ENCODE data around the gene SELP.
"Not testable (repeated sequence)": the region's sequence is repeated elsewhere in the genome, so short reads cannot be mapped to it uniquely, and the experiment has no call there.

Gene SELP

DNA sequence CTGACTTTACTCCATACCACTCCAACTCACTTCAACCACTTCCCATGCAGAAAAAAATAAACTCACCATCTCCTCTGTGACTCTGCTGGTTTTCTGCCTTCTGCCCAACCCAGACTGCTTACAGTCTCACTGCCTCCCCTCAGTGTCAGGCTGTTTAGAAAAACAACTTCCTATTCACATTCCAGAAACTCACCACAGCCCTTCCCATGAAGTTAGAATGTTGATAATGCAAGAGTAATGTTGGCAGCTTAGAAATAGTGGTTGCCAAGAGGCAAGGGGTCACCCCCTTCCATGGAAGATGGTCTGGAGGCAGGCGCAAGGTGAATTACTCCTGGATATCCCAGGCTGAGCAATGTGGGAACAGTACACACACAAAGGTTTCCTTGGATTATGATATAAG is at the start of gene SELP:
SELP (minus strand) TSS at position 119 of the 400 bp plus-strand sequence; CDS start at position 69, 50 bp downstream.
- TF ChIP-seq, protein P1, sequence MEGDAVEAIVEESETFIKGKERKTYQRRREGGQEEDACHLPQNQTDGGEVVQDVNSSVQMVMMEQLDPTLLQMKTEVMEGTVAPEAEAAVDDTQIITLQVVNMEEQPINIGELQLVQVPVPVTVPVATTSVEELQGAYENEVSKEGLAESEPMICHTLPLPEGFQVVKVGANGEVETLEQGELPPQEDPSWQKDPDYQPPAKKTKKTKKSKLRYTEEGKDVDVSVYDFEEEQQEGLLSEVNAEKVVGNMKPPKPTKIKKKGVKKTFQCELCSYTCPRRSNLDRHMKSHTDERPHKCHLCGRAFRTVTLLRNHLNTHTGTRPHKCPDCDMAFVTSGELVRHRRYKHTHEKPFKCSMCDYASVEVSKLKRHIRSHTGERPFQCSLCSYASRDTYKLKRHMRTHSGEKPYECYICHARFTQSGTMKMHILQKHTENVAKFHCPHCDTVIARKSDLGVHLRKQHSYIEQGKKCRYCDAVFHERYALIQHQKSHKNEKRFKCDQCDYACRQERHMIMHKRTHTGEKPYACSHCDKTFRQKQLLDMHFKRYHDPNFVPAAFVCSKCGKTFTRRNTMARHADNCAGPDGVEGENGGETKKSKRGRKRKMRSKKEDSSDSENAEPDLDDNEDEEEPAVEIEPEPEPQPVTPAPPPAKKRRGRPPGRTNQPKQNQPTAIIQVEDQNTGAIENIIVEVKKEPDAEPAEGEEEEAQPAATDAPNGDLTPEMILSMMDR (IDR thresholded peaks at IDR 0.05): no peak
- Histone ChIP-seq H2AFZ (no peak within 1 kb of the TSS), H3K27me3 (ENCODE audit: control insufficient read depth, insufficient read depth, low read length) (no peaks in the 10 kb centered on the region), H3K4me2 (ENCODE audit: low read length) (no peak within 1 kb of the TSS), H3K4me1 (no peaks in the 10 kb centered on the region), H3K27ac (no peak within 1 kb of the TSS), H3K79me2 (no peaks in the 10 kb centered on the region), H3K9me3 (ENCODE audit: control insufficient read depth, low read length) (no peaks in the 10 kb centered on the region), H3K9ac (no peak within 1 kb of the TSS), H3K4me3 (ENCODE audit: low read depth, low read length) (no peak within 1 kb of the TSS), H3K36me3 (ENCODE audit: control insufficient read depth, insufficient read depth, low read length) (no peaks in the 10 kb centered on the region)

DNA sequence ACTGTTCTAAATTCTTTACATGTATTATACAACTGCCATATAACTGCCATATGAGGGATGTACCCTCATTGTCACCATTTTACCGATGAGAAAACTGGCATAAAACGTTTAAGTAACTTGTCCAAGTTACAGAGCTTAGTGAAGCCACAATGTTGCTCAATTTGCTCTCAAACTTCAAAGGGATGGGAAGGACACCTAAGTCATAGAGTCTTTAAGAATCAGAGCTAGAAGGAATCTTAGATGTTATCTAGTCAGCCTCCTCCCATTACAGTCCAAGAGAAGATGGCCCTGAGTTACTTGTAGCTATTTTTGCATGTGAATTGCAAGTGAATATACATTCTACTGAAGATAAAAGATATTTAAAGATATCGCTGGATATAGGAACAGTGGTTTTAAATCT is 49.8 kb upstream of the SELP start:
- Histone ChIP-seq H3K4me3 (ENCODE audit: low read depth, low read length) (no peak overlapping the region), H3K27ac (no peak overlapping the region), H3K4me1 (no peaks in the 10 kb centered on the region), H3K27me3 (ENCODE audit: control insufficient read depth, insufficient read depth, low read length) (no peaks in the 10 kb centered on the region), H3K9me3 (ENCODE audit: control insufficient read depth, low read length) (no peaks in the 10 kb centered on the region), H3K4me2 (ENCODE audit: low read length) (no peak overlapping the region), H3K79me2 (no peaks in the 10 kb centered on the region), H3K36me3 (ENCODE audit: control insufficient read depth, insufficient read depth, low read length) (no peaks in the 10 kb centered on the region), H3K9ac (no peak overlapping the region), H2AFZ (no peak overlapping the region)
- TF ChIP-seq, protein P1 (IDR thresholded peaks at IDR 0.05): no peak

DNA sequence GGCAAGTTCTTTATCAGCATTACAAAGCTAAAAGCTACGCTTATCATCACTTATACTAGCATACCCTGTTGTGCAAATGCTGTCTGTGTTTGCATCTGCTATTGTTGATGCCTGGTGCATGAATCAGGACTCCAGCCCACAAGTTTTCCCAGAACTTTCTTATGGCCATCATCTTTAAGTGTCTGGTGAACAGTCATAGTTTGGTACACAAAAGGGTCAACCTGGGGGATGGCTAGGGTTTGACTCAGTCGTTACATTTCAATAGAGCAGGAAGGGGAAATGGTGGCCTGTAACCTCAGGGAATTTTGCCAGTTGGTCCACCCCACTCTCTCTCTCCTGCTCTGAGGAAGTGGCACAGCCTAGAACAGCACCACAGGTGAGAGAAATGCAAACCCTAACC is 46.1 kb upstream of the SELP start:
- H3K4me1 ChIP-seq: no peaks in the 10 kb centered on the region
- TF ChIP-seq, protein P1 (IDR thresholded peaks at IDR 0.05): no peak
- no peak overlapping the region for H3K27ac ChIP-seq

DNA sequence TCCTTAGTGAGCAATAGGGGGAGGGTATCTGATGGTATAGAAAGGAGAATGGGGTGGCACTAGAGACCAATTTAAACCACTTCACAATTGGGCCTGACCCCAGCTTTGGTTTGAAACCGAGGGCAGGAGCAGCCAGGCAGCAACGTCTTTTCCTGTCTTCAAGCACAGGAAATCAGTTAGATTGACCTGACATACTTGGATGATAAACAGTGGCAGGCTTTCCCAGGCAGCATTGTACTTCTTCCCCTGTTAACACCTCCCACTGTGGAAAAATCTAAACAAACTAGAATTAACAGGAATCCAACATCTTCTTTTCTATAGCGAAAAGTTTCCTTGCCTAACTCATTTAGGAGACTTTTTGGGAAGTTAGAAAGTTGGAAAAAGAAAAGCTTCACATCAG is 40.9 kb upstream of the SELP start:
- no peaks in the 10 kb centered on the region for H3K9me3 ChIP-seq (ENCODE audit: control insufficient read depth, low read length)
- TF ChIP-seq, protein P1 (IDR thresholded peaks at IDR 0.05): no peak
- no peak overlapping the region for H2AFZ ChIP-seq
- H3K4me2 ChIP-seq (ENCODE audit: low read length): no peak overlapping the region
- H3K36me3 ChIP-seq (ENCODE audit: control insufficient read depth, insufficient read depth, low read length): no peaks in the 10 kb centered on the region
- H3K9ac ChIP-seq: no peak overlapping the region
- no peaks in the 10 kb centered on the region for H3K27me3 ChIP-seq (ENCODE audit: control insufficient read depth, insufficient read depth, low read length)
- H3K79me2 ChIP-seq: no peaks in the 10 kb centered on the region
- no peaks in the 10 kb centered on the region for H3K4me1 ChIP-seq
- H3K4me3 ChIP-seq (ENCODE audit: low read depth, low read length): no peak overlapping the region
- no peak overlapping the region for H3K27ac ChIP-seq

More for the DNA sequence above, 46.1 kb upstream of the SELP start:
- H3K27me3 ChIP-seq (ENCODE audit: control insufficient read depth, insufficient read depth, low read length): no peaks in the 10 kb centered on the region
- no peaks in the 10 kb centered on the region for H3K9me3 ChIP-seq (ENCODE audit: control insufficient read depth, low read length)
- no peaks in the 10 kb centered on the region for H3K79me2 ChIP-seq
- no peak overlapping the region for H3K4me3 ChIP-seq (ENCODE audit: low read depth, low read length)
- no peaks in the 10 kb centered on the region for H3K36me3 ChIP-seq (ENCODE audit: control insufficient read depth, insufficient read depth, low read length)
- no peak overlapping the region for H3K4me2 ChIP-seq (ENCODE audit: low read length)
- H2AFZ ChIP-seq: no peak overlapping the region
- H3K9ac ChIP-seq: no peak overlapping the region

DNA sequence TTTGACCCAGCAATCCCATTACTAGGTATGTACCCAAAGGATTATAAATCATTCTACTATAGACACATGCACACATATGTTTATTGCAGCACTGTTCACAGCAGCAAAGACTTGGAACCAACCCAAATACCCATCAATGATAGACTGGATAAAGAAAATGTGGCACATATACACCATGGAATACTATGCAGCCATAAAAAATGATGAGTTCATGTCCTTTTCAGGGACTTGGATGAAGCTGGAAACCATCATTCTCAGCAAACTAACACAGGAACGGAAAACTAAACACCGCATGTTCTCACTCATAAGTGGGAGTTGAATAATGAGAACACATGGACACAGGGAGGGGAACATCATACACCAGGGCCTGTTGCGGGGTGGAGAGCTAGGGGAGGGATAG is 40.3 kb upstream of the SELP start:
- H3K4me3 ChIP-seq (ENCODE audit: low read depth, low read length); H3K9ac ChIP-seq; H3K27ac ChIP-seq; H2AFZ ChIP-seq; H3K27me3 ChIP-seq (ENCODE audit: control insufficient read depth, insufficient read depth, low read length); H3K36me3 ChIP-seq (ENCODE audit: control insufficient read depth, insufficient read depth, low read length); H3K79me2 ChIP-seq; H3K4me2 ChIP-seq (ENCODE audit: low read length); H3K9me3 ChIP-seq (ENCODE audit: control insufficient read depth, low read length); H3K4me1 ChIP-seq: not testable (repeated sequence)

DNA sequence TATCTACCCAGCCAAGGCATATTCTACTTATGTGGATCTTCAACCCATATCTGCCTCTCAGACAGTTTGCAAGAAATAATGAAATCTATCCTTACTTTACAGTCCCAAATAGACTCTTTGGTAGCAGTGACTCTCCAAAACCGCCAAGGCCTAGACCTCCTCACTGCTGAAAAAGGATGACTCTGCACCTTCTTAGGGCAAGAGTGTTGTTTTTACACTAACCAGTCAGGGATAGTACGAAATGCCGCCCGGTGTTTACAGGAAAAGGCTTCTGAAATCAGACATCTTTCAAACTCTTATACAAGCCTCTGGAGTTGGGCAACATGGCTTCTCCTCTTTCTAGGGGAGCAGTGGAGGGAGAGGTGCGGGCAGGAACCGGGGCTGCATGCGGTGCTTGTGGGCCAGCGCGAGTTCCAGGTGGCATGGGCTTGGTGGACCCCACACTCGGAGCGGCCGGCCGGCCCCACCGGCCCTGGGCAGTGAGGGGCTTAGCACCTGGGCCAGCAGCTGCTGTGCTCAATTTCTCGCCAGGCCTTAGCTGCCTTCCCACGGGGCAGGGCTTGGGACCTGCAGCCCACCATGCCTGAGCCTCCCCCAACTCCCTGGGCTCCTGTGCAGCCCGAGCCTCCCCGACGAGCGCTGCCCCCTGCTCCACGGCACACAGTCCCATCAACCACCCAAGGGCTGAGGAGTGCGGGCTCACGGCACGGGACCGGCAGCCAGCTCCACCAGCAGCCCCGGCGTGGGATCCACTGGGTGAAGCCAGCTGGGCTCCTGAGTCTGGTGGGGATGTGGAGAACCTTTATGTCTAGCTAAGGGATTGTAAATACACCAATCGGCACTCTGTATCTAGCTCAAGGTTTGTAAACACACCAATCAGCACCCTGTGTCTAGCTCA is 38.0 kb upstream of the SELP start:
- H3K27ac ChIP-seq; H3K36me3 ChIP-seq (ENCODE audit: control insufficient read depth, insufficient read depth, low read length); H3K4me3 ChIP-seq (ENCODE audit: low read depth, low read length): not testable (repeated sequence)

DNA sequence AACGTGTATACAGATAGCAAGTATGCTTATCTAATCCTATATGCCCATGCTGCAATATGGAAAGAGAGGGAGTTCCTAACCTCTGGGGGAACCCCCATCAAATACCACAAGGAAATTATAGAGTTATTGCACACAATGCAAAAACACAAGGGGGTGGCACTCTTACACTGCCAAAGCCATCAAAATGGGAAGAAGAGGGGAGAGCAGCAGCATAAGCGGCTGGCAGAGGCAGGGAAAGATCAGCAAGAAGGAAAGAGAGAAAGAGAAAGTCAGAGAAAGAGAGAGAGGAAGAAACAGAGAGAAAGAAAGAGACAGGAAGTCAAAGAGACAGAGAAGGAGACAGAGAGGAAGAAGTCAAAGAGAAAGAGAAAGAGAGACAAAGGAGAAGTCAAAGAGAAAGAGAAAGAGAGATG is 37.3 kb upstream of the SELP start:
- H2AFZ ChIP-seq; H3K79me2 ChIP-seq; H3K4me2 ChIP-seq (ENCODE audit: low read length); H3K27me3 ChIP-seq (ENCODE audit: control insufficient read depth, insufficient read depth, low read length); H3K4me1 ChIP-seq; H3K27ac ChIP-seq; H3K9me3 ChIP-seq (ENCODE audit: control insufficient read depth, low read length); H3K9ac ChIP-seq; H3K36me3 ChIP-seq (ENCODE audit: control insufficient read depth, insufficient read depth, low read length); H3K4me3 ChIP-seq (ENCODE audit: low read depth, low read length): not testable (repeated sequence)

More for the DNA sequence above, 38.0 kb upstream of the SELP start:
- not testable (repeated sequence) for H2AFZ ChIP-seq; H3K4me1 ChIP-seq; H3K27me3 ChIP-seq (ENCODE audit: control insufficient read depth, insufficient read depth, low read length); H3K79me2 ChIP-seq; H3K9me3 ChIP-seq (ENCODE audit: control insufficient read depth, low read length); H3K4me2 ChIP-seq (ENCODE audit: low read length); H3K9ac ChIP-seq

DNA sequence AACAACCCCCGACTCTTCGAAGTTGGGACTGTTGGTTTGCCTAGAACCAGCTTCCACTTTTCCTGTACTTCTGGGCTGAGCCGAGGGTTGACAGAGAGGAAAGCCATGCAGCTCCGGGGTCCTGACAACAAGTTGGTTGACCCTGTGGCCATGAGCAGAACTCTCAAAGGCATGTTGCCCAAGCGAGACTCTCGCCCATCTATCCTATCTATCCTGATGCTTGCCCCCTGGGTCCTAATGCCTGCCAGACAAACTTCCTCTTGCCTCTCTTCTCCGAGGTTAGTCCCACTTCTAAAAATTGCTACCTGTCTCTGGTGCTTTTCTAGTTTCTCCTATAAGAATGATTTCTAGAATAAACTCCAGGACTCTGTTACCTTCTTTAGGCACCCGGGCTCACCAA is 32.8 kb upstream of the SELP start:
- H3K4me1 ChIP-seq; H3K4me3 ChIP-seq (ENCODE audit: low read depth, low read length); H3K9ac ChIP-seq; H3K27ac ChIP-seq; H3K9me3 ChIP-seq (ENCODE audit: control insufficient read depth, low read length); H3K27me3 ChIP-seq (ENCODE audit: control insufficient read depth, insufficient read depth, low read length); H2AFZ ChIP-seq; H3K4me2 ChIP-seq (ENCODE audit: low read length); H3K36me3 ChIP-seq (ENCODE audit: control insufficient read depth, insufficient read depth, low read length); H3K79me2 ChIP-seq: not testable (repeated sequence)

All from parathyroid adenoma (tissue), 2 donors.